Upper lobe of left lung (tissue), 6 donors: Measurements from ENCODE around the gene PRXL2A. TPM values are rescaled to one million over a fixed set of nuclear protein-coding genes. Genes with fewer than 3 reads are reported as not detected.
A peak's percentile ranks its signal among the peaks of the same experiment; 100 is the strongest.

ENCODE experiments used
- ATAC-seq, 2 donors: fragments of 200-7000 bp; cut with Tn5 transposase; one replicate each; pipeline ENCODE4 v1.9.1; 2022; ENCODE audit warnings: mild to moderate bottlenecking in 2 of 2, moderate library complexity in 2 of 2; ENCODE audit not compliant: low FRiP score in 2 of 2
- DNase-seq, 2 donors: peaks; one replicate each; pipeline ENCODE4 v3.0.0-alpha.2; 2019 to 2020
- H3K27ac ChIP-seq, 4 donors: fragments of 200-600 bp; sonication (generic); one replicate each; pipeline ENCODE4 v1.5.1; 2016 to 2019
- H3K27me3 ChIP-seq, 4 donors: fragments of 200-600 bp; sonication (generic); one replicate each; pipeline ENCODE4 v1.5.1; 2017 to 2019
- H3K36me3 ChIP-seq, 4 donors: fragments of 200-600 bp; sonication (generic); one replicate each; pipeline ENCODE4 v1.5.1; 2016 to 2019
- H3K4me1 ChIP-seq, 4 donors: fragments of 200-600 bp; sonication (generic); one replicate each; pipeline ENCODE4 v1.5.1; 2018 to 2019
- H3K4me3 ChIP-seq, 4 donors: fragments of 200-600 bp; sonication (generic); one replicate each; pipeline ENCODE4 v1.5.1; 2017 to 2019; ENCODE audit warnings: mild to moderate bottlenecking in 2 of 4, moderate library complexity in 1 of 4
- H3K9me3 ChIP-seq, 4 donors: fragments of 200-600 bp; sonication (generic); one replicate each; pipeline ENCODE4 v1.5.1; 2018 to 2019
- EP300 ChIP-seq, 4 donors: sonication (generic); formaldehyde crosslinking; IDR thresholded peaks; one replicate each; pipeline ENCODE4 v1.5.1; 2017; ENCODE audit warnings: antibody characterized with exemption in 4 of 4, control low read depth in 2 of 4
- POLR2A ChIP-seq, 4 donors: fragments of 450-650 bp; IDR thresholded peaks; one replicate each; pipeline ENCODE4 v1.5.1; 2016 to 2017; ENCODE audit warnings: antibody characterized with exemption in 4 of 4, mild to moderate bottlenecking in 2 of 4
- POLR2AphosphoS5 ChIP-seq, 2 donors: sonication (generic); formaldehyde crosslinking; IDR thresholded peaks; one replicate each; pipeline ENCODE4 v1.5.1; 2017; ENCODE audit warnings: antibody characterized with exemption in 2 of 2
- WGBS, 2 donors: methylation state at CpG; one replicate each; pipeline ENCODE4 v1.1.5; 2017 to 2018; 5-methylcytosine and 5-hydroxymethylcytosine counted together
- total RNA-seq, 6 donors: library from RNA; depleted of rRNA in 4 of 6; stranded (reverse); fragments of >200 nt in 4 of 6; gene quantifications; one replicate each; pipeline versions ENCODE4 v1.1.0 to v1.2.1, GENCODE V29; 2016 to 2021
- TF ChIP-seq, protein P1 (sequence below), 6 experiments: fragments of 450-650 bp in 4 of 6; fragments of 200-600 bp in 2 of 6; sonication (generic) in 2 of 6; IDR thresholded peaks; one replicate each; pipeline ENCODE4 v1.5.1; 2016 to 2019; ENCODE audit warnings: antibody characterized with exemption in 6 of 6
- donor health status: DM: no; HTN: no; CAD: no; lungs with moderate emphysema.
- donor health status: DM: no; HTN: yes; CAD: no; lungs with severe emphysema.

PRXL2A gene
- total RNA-seq, 6 donors from 2014 or later, result 19.9 to 46.0 (median 33.2) TPM

DNA sequence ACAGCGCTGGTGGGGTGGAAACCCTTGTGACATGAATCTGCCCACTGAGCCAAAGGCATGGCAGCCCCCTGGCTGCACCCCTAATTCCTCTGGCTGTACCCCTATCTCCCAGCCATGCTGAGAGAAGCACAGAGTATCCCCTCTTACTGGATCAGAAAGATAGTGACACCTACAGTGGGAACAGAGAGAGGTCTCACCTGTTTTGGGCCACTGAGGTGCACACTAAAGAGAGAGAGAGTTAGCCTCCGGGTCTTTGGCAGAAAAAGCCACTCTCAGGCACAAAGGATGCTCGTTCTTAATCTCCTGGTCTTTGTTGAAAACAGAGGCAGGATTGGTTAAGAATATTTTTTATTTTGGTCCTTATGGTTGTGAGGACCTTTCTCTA lies 57.1 kb downstream of the PRXL2A start:
- peak overlapping the region in 3 of 4 donors; percentile 11 to 33 (median 27) for H3K4me3 ChIP-seq
- H3K4me1 ChIP-seq, result peaks cover 98 to 100% (median 100%) of the 10 kb centered on the region in 4 donors
- ATAC-seq (no peak), DNase-seq (no peak)
- peak overlapping the region; percentile 98 to 100 (median 99) for H3K27ac ChIP-seq
- H3K27me3 ChIP-seq, result no peaks in the 10 kb centered on the region
- H3K36me3 ChIP-seq, result peaks cover 0 to 21% (median 3%) of the 10 kb centered on the region in 4 donors
- 28 to 29% methylated on average over 3 of the region's 3 CpGs for WGBS, 2 donors
- no peaks in the 10 kb centered on the region for H3K9me3 ChIP-seq
- no peak for TF ChIP-seq EP300 (IDR thresholded peaks at IDR 0.05)
- no peak for TF ChIP-seq POLR2AphosphoS5 (IDR thresholded peaks at IDR 0.05)
- TF ChIP-seq, protein P1, sequence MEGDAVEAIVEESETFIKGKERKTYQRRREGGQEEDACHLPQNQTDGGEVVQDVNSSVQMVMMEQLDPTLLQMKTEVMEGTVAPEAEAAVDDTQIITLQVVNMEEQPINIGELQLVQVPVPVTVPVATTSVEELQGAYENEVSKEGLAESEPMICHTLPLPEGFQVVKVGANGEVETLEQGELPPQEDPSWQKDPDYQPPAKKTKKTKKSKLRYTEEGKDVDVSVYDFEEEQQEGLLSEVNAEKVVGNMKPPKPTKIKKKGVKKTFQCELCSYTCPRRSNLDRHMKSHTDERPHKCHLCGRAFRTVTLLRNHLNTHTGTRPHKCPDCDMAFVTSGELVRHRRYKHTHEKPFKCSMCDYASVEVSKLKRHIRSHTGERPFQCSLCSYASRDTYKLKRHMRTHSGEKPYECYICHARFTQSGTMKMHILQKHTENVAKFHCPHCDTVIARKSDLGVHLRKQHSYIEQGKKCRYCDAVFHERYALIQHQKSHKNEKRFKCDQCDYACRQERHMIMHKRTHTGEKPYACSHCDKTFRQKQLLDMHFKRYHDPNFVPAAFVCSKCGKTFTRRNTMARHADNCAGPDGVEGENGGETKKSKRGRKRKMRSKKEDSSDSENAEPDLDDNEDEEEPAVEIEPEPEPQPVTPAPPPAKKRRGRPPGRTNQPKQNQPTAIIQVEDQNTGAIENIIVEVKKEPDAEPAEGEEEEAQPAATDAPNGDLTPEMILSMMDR (IDR thresholded peaks at IDR 0.05), result no peak
- TF ChIP-seq POLR2A (IDR thresholded peaks at IDR 0.05), result no peak

- peaks cover 0 to 26% (median 3%) of the 10 kb centered on the region in 4 donors for H3K36me3 ChIP-seq
- H3K9me3 ChIP-seq, result no peaks in the 10 kb centered on the region
- 73 to 76% methylated on average over 10 of the region's 10 CpGs for WGBS, 2 donors
- ATAC-seq, result no peak
- DNase-seq, result no peak
- no peaks in the 10 kb centered on the region for H3K27me3 ChIP-seq
- no peak for TF ChIP-seq POLR2AphosphoS5 (IDR thresholded peaks at IDR 0.05)
- no peak for TF ChIP-seq POLR2A (IDR thresholded peaks at IDR 0.05)
- TF ChIP-seq EP300 (IDR thresholded peaks at IDR 0.05), result no peak
- TF ChIP-seq, protein P1 (IDR thresholded peaks at IDR 0.05), result no peak
- peaks cover 98 to 100% (median 100%) of the 10 kb centered on the region in 4 donors for H3K4me1 ChIP-seq
- H3K27ac ChIP-seq, result peak overlapping the region; percentile 98 to 100 (median 99)
- H3K4me3 ChIP-seq, result peak overlapping the region in 1 of 4 donors; percentile 27
Measured at GRCh38 chr10:80465839-80466590, 57.7 kb downstream of the PRXL2A start.

GRCh38 chr10:80466724-80467326 lies 58.5 kb downstream of the PRXL2A start:
- Histone ChIP-seq H3K27me3 (no peaks in the 10 kb centered on the region), H3K27ac (peak overlapping the region; percentile 98 to 100 (median 99)), H3K36me3 (peaks cover 0 to 33% (median 5%) of the 10 kb centered on the region in 4 donors), H3K4me1 (peaks cover 96 to 100% (median 100%) of the 10 kb centered on the region in 4 donors), H3K9me3 (no peaks in the 10 kb centered on the region), H3K4me3 (peak overlapping the region in 1 of 4 donors; percentile 27)
- DNase-seq, result no peak
- WGBS, 2 donors, result 36 to 47% methylated on average over 10 of the region's 10 CpGs
- no peak for ATAC-seq
- TF ChIP-seq POLR2A (IDR thresholded peaks at IDR 0.05) (no peak), EP300 (IDR thresholded peaks at IDR 0.05) (no peak), POLR2AphosphoS5 (IDR thresholded peaks at IDR 0.05) (no peak)
- TF ChIP-seq, protein P1 (IDR thresholded peaks at IDR 0.05), result no peak

GRCh38 chr10:80468002-80468401 lies 59.7 kb downstream of the PRXL2A start:
- H3K36me3 ChIP-seq, result peaks cover 0 to 40% (median 6%) of the 10 kb centered on the region in 4 donors
- H3K4me1 ChIP-seq, result peaks cover 95 to 100% (median 99%) of the 10 kb centered on the region in 4 donors
- 30 to 34% methylated on average over 6 of the region's 6 CpGs for WGBS, 2 donors
- no peaks in the 10 kb centered on the region for H3K27me3 ChIP-seq
- ATAC-seq (peak; percentile 64 to 81), DNase-seq (peak; percentile 71 to 89)
- H3K27ac ChIP-seq, result peak overlapping the region; percentile 98 to 100 (median 99)
- no peaks in the 10 kb centered on the region for H3K9me3 ChIP-seq
- peak overlapping the region in 3 of 4 donors; percentile 5 to 27 (median 18) for H3K4me3 ChIP-seq
- TF ChIP-seq EP300 (IDR thresholded peaks at IDR 0.05), result peak in 3 of 4 donors; percentile 64 to 97 (median 88)
- TF ChIP-seq, protein P1 (IDR thresholded peaks at IDR 0.05), result no peak
- peak in 3 of 4 donors; percentile 15 to 78 (median 29) for TF ChIP-seq POLR2A (IDR thresholded peaks at IDR 0.05)
- peak; percentile 88 to 96 for TF ChIP-seq POLR2AphosphoS5 (IDR thresholded peaks at IDR 0.05)
